Endothelial cell of umbilical vein (primary cell): ENCODE results near the gene GLDC. TPM values are rescaled to one million over a fixed set of nuclear protein-coding genes. Genes with fewer than 3 reads are reported as not detected.

Source experiments
- BruUV-seq: library from RNA; stranded (reverse); fragments of 400-500 nt; replicated peaks from 2 replicates; lab custom pipeline; 2021; lab: Mats Ljungman, UMichigan
- CTCF ChIA-PET: fragments of 300-600, 350-600 bp; sonication (Branson Sonifier 250); formaldehyde crosslinking; loops from one replicate; lab custom pipeline; 2021; ENCODE audit warnings: antibody characterized with exemption, inconsistent platforms; lab: Charles Lee
- POLR2A ChIA-PET: fragments of 300-600, 350-600 bp; sonication (Branson Sonifier 250); formaldehyde crosslinking; loops from one replicate; lab custom pipeline; 2021; ENCODE audit warnings: antibody characterized with exemption, inconsistent platforms; lab: Charles Lee
- DNase-seq: peaks from one replicate; pipeline ENCODE4 v3.0.0-alpha.2; 2011; ENCODE audit warnings: low read depth, low spot score
- FAIRE-seq: peaks from 2 replicates; lab custom pipeline; 2011; peaks lifted over from hg19 to GRCh38; lab: Jason Lieb, UNC
- H2AFZ ChIP-seq: 2 replicates; pipeline ENCODE4 v1.6.0; 2012; ENCODE audit warnings: low read depth, low read length, control low read depth, inconsistent platforms
- H3K27ac ChIP-seq: 2 replicates; pipeline ENCODE4 v1.5.1; 2011; ENCODE audit warnings: low read depth, mild to moderate bottlenecking, control low read depth, low read length, moderate library complexity; ENCODE audit not compliant: insufficient read depth
- H3K27me3 ChIP-seq, 2 experiments: 2 replicates each; pipeline versions ENCODE4 v1.6.0 to v1.6.1; 2011; ENCODE audit warnings: low read length in 2 of 2, mixed read lengths in 1 of 2; ENCODE audit not compliant: control insufficient read depth in 2 of 2, insufficient read depth in 2 of 2
- H3K36me3 ChIP-seq, 2 experiments: 2 replicates in 1 of 2; 3 replicates in 1 of 2; pipeline ENCODE4 v1.5.1; 2011; ENCODE audit warnings: low read length in 2 of 2, mild to moderate bottlenecking in 1 of 2, moderate library complexity in 1 of 2; ENCODE audit not compliant: control insufficient read depth in 2 of 2, insufficient read depth in 2 of 2; ENCODE audit errors: extremely low read depth in 1 of 2
- H3K4me1 ChIP-seq: 3 replicates; pipeline ENCODE4 v1.5.1; 2011; ENCODE audit warnings: mild to moderate bottlenecking, low read length; ENCODE audit not compliant: control insufficient read depth, insufficient read depth; ENCODE audit errors: extremely low read depth
- H3K4me2 ChIP-seq: 2 replicates; pipeline ENCODE4 v1.6.1; 2011; ENCODE audit warnings: low read length, control low read depth, mixed read lengths; ENCODE audit not compliant: insufficient read depth
- H3K4me3 ChIP-seq, 3 experiments: fragments of 200-600 bp in 1 of 3; sonication (generic), shearing (Covaris generic) in 1 of 3; replicated peaks in 1 of 3; 2 replicates each; pipeline ENCODE4 v1.5.1; 2011 to 2016; ENCODE audit warnings: control low read depth in 3 of 3, low read length in 3 of 3, mild to moderate bottlenecking in 2 of 3, inconsistent platforms in 1 of 3, low read depth in 1 of 3, moderate library complexity in 1 of 3; ENCODE audit not compliant: insufficient read depth in 1 of 3
- H3K79me2 ChIP-seq: 2 replicates; pipeline ENCODE4 v1.6.0; 2012; ENCODE audit warnings: low read length, inconsistent platforms; ENCODE audit not compliant: control insufficient read depth, insufficient read depth
- H3K9ac ChIP-seq: replicated peaks from 2 replicates; pipeline ENCODE3; 2011; ENCODE audit warnings: low read length, control low read depth; ENCODE audit not compliant: insufficient read depth; ENCODE audit errors: extremely low read depth
- H3K9me1 ChIP-seq: replicated peaks from 3 replicates; pipeline ENCODE4 v1.6.0; 2011; ENCODE audit warnings: mild to moderate bottlenecking, low read length; ENCODE audit not compliant: control insufficient read depth, insufficient read depth; ENCODE audit errors: extremely low read depth
- H3K9me3 ChIP-seq: replicated peaks from 2 replicates; pipeline ENCODE4 v1.5.1; 2012; ENCODE audit warnings: low read length, inconsistent platforms; ENCODE audit not compliant: control insufficient read depth, insufficient read depth
- H4K20me1 ChIP-seq: replicated peaks from 2 replicates; pipeline ENCODE3; 2011; ENCODE audit warnings: mild to moderate bottlenecking, low read length; ENCODE audit not compliant: control insufficient read depth, insufficient read depth; ENCODE audit errors: extremely low read depth
- CTCF ChIP-seq, 2 donors: IDR thresholded peaks; 1 replicate in 1 of 2; 2 replicates in 1 of 2; pipeline ENCODE4 v1.5.1; 2011; ENCODE audit warnings: low read length in 2 of 2, mild to moderate bottlenecking in 2 of 2, moderate library complexity in 2 of 2, control low read depth in 1 of 2, inconsistent platforms in 1 of 2, low read depth in 1 of 2; ENCODE audit not compliant: insufficient read depth in 1 of 2; ENCODE audit errors: extremely low read depth in 1 of 2
- EZH2 ChIP-seq: IDR thresholded peaks from 2 replicates; pipeline ENCODE4 v1.6.1; 2012; ENCODE audit warnings: borderline replicate concordance, low read depth, mild to moderate bottlenecking, moderate library complexity, low read length, inconsistent platforms; ENCODE audit not compliant: severe bottlenecking
- FOS ChIP-seq: IDR thresholded peaks from 2 replicates; pipeline ENCODE4 v1.6.1; 2011; ENCODE audit warnings: mild to moderate bottlenecking, low read length, moderate library complexity, borderline replicate concordance; ENCODE audit not compliant: insufficient read depth
- GATA2 ChIP-seq: IDR thresholded peaks from 2 replicates; pipeline ENCODE4 v1.7.0; 2011; ENCODE audit warnings: low read depth, mild to moderate bottlenecking, moderate library complexity, mixed read lengths, low read length; ENCODE audit not compliant: insufficient read length, insufficient read depth
- JUN ChIP-seq: IDR thresholded peaks from 2 replicates; pipeline ENCODE4 v1.6.1; 2011; ENCODE audit warnings: borderline replicate concordance, low read depth; ENCODE audit not compliant: insufficient read length, insufficient read depth
- MYC ChIP-seq: IDR thresholded peaks from one replicate; pipeline ENCODE4 v1.6.1; 2011; ENCODE audit warnings: mild to moderate bottlenecking, low read depth, low read length
- POLR2A ChIP-seq: IDR thresholded peaks from 2 replicates; pipeline ENCODE4 v1.6.1; 2012; ENCODE audit warnings: low read depth, mild to moderate bottlenecking, control low read depth, low read length
- POLR2AphosphoS5 ChIP-seq: IDR thresholded peaks from 2 replicates; pipeline ENCODE4 v1.6.1; 2012; ENCODE audit warnings: low read depth, mild to moderate bottlenecking, control low read depth, low read length, moderate library complexity; ENCODE audit not compliant: insufficient read depth
- dilution Hi-C: fragments of 300-500 bp; cut with MboI; formaldehyde crosslinking; loops from one replicate; pipeline ENCODE4 v1.15.0; 2019; ENCODE audit warnings: low sequenced_read_pairs; ENCODE audit not compliant: extremely low pct_ligation_motif_present
- intact Hi-C: fragments of 100-400 bp; cut with micrococcal nuclease; formaldehyde crosslinking; loops from one replicate; pipeline ENCODE4 v1.10.0; 2022
- polyA plus RNA-seq, 4 experiments: library from polyadenylated mRNA; depleted of rRNA in 3 of 4; stranded (reverse) in 3 of 4; unstranded in 1 of 4; fragments of >200 nt; gene quantifications; 2 replicates each; pipeline versions ENCODE4 v1.2.1 to v1.2.3, GENCODE V29; 2011 to 2012; ENCODE audit warnings: missing spikeins in 1 of 4
- total RNA-seq: library from RNA; stranded (reverse); gene quantifications from 2 replicates; pipeline ENCODE4 v1.2.3, GENCODE V29; 2021
- TF ChIP-seq, protein P1 (sequence below): IDR thresholded peaks from 2 replicates; pipeline ENCODE4 v1.6.1; 2011; ENCODE audit not compliant: insufficient read depth, insufficient read length

The GLDC gene
- total and polyA plus RNA-seq, 2 donors (not counting 3 experiments of a cell fraction or from before 2014, with no cell fraction given) = 1.8 to 2.6 TPM

DNA sequence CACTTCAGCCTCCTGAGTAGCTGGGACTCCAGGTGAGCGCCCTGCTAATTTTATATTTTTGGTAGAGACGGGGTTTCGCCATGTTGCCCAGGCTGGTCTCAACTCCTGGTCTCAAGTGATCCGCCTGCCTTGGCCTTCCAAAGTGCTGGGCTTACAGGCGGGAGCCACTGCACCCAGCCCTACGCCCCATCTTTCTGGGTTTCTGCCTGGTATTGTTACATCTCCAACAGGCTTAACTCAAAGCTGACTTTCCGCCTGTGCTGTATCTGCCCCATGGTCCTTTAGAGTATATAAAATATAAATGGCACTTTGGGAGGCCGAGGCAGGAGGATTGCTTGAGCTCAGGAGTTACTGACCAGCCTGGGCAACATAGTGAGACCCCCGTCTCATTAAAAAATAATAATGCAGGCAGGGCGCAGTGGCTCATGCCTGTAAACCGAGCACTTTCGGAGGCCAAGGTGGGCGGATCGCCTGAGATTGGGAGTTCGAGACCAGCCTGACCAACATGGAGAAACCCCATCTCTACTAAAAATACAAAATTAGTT lies 36.5 kb upstream of the GLDC start:
- peak overlapping the region; percentile 87 for H3K9ac ChIP-seq
- peak overlapping the region; percentile 84 for H3K27ac ChIP-seq
- no peaks in the 10 kb centered on the region for H4K20me1 ChIP-seq
- H3K4me3 ChIP-seq = peak overlapping the region; percentile 68 to 85 (median 81)
- no peaks in the 10 kb centered on the region for H3K36me3 ChIP-seq
- intact Hi-C loops = loop anchor here (1.0 to 10.0 kb wide), 8 partner anchors 22 to 675 kb away; partner anchors contain the start of genes GLDC, KDM4C and UHRF2
- CTCF ChIA-PET = interaction anchor here (1.0 to 1.5 kb wide), 3 partner anchors 69 to 97 kb away, joined by 3 to 6 read pairs (median 3); no protein-coding TSS in a partner anchor
- TF ChIP-seq JUN = no peak
- TF ChIP-seq POLR2AphosphoS5 = no peak
- TF ChIP-seq, protein P1, sequence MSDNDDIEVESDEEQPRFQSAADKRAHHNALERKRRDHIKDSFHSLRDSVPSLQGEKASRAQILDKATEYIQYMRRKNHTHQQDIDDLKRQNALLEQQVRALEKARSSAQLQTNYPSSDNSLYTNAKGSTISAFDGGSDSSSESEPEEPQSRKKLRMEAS = no peak
- TF ChIP-seq POLR2A = no peak
- no peak for TF ChIP-seq CTCF (IDR thresholded peaks at IDR 0.05; ENCODE audit: extremely low read depth in 1 of 2, insufficient read depth in 1 of 2, low read depth in 1 of 2, low read length in 2 of 2)
- no peak for TF ChIP-seq EZH2
- no peak for TF ChIP-seq FOS
- TF ChIP-seq GATA2 = no peak
- TF ChIP-seq MYC = no peak
- H2AFZ ChIP-seq = peak overlapping the region; percentile 71
- H3K4me1 ChIP-seq = peaks cover 5% of the 10 kb centered on the region
- peak overlapping the region; percentile 92 for H3K4me2 ChIP-seq
- dilution Hi-C loops = no loop called here
- no peaks in the 10 kb centered on the region for H3K9me1 ChIP-seq
- H3K27me3 ChIP-seq = no peaks in the 10 kb centered on the region
- BruUV-seq = no TSS peak
- no peaks in the 10 kb centered on the region for H3K9me3 ChIP-seq
- POLR2A ChIA-PET = interaction anchor here (0.6 to 1.1 kb wide), 5 partner anchors 11 to 1260 kb away, joined by 3 to 5 read pairs (median 4); partner anchors contain the start of gene KDM4C
- FAIRE-seq (no peak), DNase-seq (no peak)
- H3K79me2 ChIP-seq = peaks cover 14% of the 10 kb centered on the region
